Measurements from ENCODE around the gene CREB3L2. TPM values are rescaled to one million over a fixed set of nuclear protein-coding genes. Genes with fewer than 3 reads are reported as not detected.

CREB3L2 gene
- total RNA-seq, 4 donors from 2014 or later, result 2.8 to 12.0 (median 5.4) TPM

DNA sequence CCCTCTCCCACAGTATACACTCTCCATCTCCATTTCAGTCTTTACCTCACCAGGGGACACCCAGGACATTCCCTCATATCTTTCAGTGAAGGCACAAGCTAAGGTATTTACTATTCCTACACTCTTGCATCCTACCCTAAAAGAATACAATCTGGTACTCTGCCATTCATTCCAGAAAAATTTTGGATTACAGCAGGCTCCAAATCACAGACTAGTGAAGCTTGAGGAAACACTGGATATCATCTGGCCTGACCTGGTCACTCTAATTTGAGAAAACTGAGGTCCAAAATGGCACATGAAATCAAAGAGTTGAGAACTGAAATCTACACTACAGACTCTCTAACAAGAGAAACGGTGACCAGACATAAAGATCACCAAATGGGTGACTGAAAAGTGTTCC, 61.7 kb downstream of the CREB3L2 start:
- intact Hi-C loops (cut with DNase I; ENCODE audit: low total_unique reads) (no loop called here), in situ Hi-C loops (cut with MboI; ENCODE audit: low sequenced_read_pairs in 4 of 4) (no loop called here)
- H3K27ac ChIP-seq, result no peak overlapping the region
- H3K27me3 ChIP-seq, result no peaks in the 10 kb centered on the region
- no peak overlapping the region for H3K4me3 ChIP-seq
- DNase-seq (no peak), ATAC-seq (no peak)
- H3K9me3 ChIP-seq, result no peaks in the 10 kb centered on the region
- no peaks in the 10 kb centered on the region for H3K36me3 ChIP-seq
- TF ChIP-seq POLR2A (IDR thresholded peaks at IDR 0.05), result no peak
- TF ChIP-seq, protein P1, sequence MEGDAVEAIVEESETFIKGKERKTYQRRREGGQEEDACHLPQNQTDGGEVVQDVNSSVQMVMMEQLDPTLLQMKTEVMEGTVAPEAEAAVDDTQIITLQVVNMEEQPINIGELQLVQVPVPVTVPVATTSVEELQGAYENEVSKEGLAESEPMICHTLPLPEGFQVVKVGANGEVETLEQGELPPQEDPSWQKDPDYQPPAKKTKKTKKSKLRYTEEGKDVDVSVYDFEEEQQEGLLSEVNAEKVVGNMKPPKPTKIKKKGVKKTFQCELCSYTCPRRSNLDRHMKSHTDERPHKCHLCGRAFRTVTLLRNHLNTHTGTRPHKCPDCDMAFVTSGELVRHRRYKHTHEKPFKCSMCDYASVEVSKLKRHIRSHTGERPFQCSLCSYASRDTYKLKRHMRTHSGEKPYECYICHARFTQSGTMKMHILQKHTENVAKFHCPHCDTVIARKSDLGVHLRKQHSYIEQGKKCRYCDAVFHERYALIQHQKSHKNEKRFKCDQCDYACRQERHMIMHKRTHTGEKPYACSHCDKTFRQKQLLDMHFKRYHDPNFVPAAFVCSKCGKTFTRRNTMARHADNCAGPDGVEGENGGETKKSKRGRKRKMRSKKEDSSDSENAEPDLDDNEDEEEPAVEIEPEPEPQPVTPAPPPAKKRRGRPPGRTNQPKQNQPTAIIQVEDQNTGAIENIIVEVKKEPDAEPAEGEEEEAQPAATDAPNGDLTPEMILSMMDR (IDR thresholded peaks at IDR 0.05 in 4 of 5, conservative IDR thresholded peaks at IDR 0.05 in 1 of 5), result no peak
- H3K4me1 ChIP-seq, result peaks cover 50 to 57% of the 10 kb centered on the region in 2 donors

DNA sequence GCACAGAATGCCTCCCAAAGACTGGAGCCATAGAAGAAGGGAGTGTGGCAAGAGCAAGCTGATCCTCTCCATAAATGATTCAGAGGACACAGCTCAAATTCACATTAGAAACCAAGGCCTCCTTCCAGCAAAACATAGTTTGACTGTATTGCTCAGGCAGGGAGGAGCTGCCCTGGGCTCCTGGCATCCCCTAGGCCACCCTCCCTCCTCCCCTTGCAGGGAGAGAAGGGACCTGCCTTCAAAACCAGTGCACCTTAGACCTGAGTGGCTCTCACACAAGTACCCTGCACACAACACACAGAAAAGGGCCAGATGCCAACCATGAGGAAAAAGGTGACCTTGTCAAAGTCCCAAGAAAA, 64.7 kb downstream of the CREB3L2 start:
- Histone ChIP-seq H3K4me3 (peak overlapping the region in 1 of 4 donors; percentile 1), H3K27me3 (no peaks in the 10 kb centered on the region), H3K4me1 (peaks cover 59 to 61% of the 10 kb centered on the region in 2 donors), H3K9me3 (no peaks in the 10 kb centered on the region), H3K36me3 (no peaks in the 10 kb centered on the region), H3K27ac (peak overlapping the region; percentile 70 to 82 (median 78))
- DNase-seq, result peak; percentile 37 to 66
- intact Hi-C loops (cut with DNase I; ENCODE audit: low total_unique reads), result loop anchor here (5.0 kb wide), 1 partner anchor 40 kb away; no protein-coding TSS in a partner anchor
- ATAC-seq, result peak; percentile 96
- in situ Hi-C loops (cut with MboI; ENCODE audit: low sequenced_read_pairs in 4 of 4), result no loop called here
- TF ChIP-seq, protein P1 (IDR thresholded peaks at IDR 0.05 in 4 of 5, conservative IDR thresholded peaks at IDR 0.05 in 1 of 5), result no peak
- TF ChIP-seq POLR2A (IDR thresholded peaks at IDR 0.05), result peak in 1 of 2 donors; percentile 28

DNA sequence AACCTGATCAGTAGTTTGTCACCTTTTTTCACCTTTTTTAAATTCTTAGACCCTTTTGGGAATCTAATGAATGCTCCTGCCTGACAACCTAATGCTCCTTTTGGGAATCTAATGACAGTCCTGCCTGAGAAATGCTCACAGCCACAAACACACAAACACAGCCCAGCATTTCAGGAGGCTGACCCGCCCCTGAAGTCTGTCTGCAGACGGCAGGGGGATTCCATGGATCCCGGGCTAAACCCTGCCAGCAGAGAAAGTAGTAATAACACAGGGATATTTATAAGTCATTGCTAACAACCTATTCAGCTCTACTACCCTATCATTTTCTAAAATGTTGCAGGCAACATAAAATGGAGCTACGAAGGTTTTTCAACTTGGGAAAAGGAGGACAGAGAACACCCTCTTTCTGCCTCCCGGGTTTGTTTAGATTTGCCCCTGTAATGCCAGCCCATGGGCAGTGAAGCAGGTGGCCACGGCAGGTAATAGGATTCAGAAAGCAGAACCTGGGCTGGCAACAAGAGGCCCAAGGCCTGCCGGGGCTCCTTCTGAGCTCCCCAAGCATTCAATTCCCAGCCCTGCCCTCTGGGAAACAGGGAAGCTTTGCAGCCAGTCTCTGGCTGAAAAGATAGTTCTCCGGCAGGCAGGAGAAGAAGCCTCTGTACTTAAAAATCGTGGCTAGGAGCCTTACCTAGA, 65.2 kb downstream of the CREB3L2 start:
- intact Hi-C loops (cut with DNase I; ENCODE audit: low total_unique reads), result loop anchor here (5.0 kb wide), 1 partner anchor 41 kb away; no protein-coding TSS in a partner anchor
- Histone ChIP-seq H3K27ac (peak overlapping the region; percentile 70 to 82 (median 78)), H3K4me3 (peak overlapping the region in 1 of 4 donors; percentile 1), H3K27me3 (no peaks in the 10 kb centered on the region), H3K9me3 (no peaks in the 10 kb centered on the region), H3K36me3 (no peaks in the 10 kb centered on the region), H3K4me1 (peaks cover 59 to 61% of the 10 kb centered on the region in 2 donors)
- in situ Hi-C loops (cut with MboI; ENCODE audit: low sequenced_read_pairs in 4 of 4), result no loop called here
- DNase-seq (no peak), ATAC-seq (no peak)
- TF ChIP-seq, protein P1 (IDR thresholded peaks at IDR 0.05 in 4 of 5, conservative IDR thresholded peaks at IDR 0.05 in 1 of 5), result no peak
- no peak for TF ChIP-seq POLR2A (IDR thresholded peaks at IDR 0.05)

DNA sequence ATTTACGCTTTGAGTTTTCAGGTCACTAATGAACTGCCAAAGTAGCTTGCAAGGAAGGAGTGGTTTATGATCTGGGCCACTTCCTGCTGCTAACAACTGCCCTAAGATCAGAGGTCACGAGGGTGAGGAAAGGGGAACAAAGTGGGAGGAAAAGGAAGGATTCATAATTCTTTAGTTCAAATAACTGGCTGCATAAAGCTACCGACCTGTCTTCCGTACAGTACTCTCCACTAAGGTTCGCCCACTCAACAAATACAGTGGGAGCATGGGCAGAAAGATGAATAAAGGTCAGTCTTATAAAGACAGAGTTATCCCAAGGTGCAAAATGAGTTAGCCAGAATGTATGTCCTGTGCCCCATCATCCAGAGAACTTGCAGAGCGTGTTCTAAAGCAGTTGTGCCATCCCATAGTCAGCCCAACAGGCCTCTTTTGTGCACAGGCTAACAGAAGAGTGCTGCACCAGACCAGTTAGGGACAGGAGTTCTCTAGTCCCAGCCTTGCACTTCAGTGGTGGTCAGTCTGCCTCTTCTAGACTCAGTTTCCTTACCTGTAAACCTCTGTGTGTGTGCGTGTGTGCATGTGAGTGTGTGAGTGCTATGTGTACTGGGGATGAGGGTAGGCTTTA, 65.9 kb downstream of the CREB3L2 start:
- Histone ChIP-seq H3K36me3 (no peaks in the 10 kb centered on the region), H3K9me3 (no peaks in the 10 kb centered on the region), H3K4me3 (no peak overlapping the region), H3K4me1 (peaks cover 59 to 60% of the 10 kb centered on the region in 2 donors), H3K27me3 (no peaks in the 10 kb centered on the region), H3K27ac (peak overlapping the region; percentile 70 to 82 (median 78))
- in situ Hi-C loops (cut with MboI; ENCODE audit: low sequenced_read_pairs in 4 of 4) (no loop called here), intact Hi-C loops (cut with DNase I; ENCODE audit: low total_unique reads) (loop anchor here (5.0 kb wide), 1 partner anchor 41 kb away; no protein-coding TSS in a partner anchor)
- TF ChIP-seq POLR2A (IDR thresholded peaks at IDR 0.05), result no peak
- TF ChIP-seq, protein P1 (IDR thresholded peaks at IDR 0.05 in 4 of 5, conservative IDR thresholded peaks at IDR 0.05 in 1 of 5), result no peak
- ATAC-seq (no peak), DNase-seq (peak in 1 of 2 donors; percentile 24)
